Measurements from ENCODE around the gene MYO5B.

- TF ChIP-seq GATA2 (IDR thresholded peaks at IDR 0.05; ENCODE audit: low read depth, low read length) (no peak), GATA3 (IDR thresholded peaks at IDR 0.05; ENCODE audit: low read depth, low read length) (no peak)
Measured at GRCh38 chr18:50218432-50219197, 23.7 kb upstream of the MYO5B start.

All from SH-SY5Y (cell line).